Stimulated activated CD4-positive, alpha-beta T cell treated with anti-CD3 and anti-CD28 coated beads, Interleukin-1b, Interleukin-23, amount 100 ng/mL, for 24 hours (primary cell): ENCODE data around the gene DSCAML1.

ENCODE experiments used
- DNase-seq, 4 experiments: peaks; one replicate each; pipeline ENCODE4 v3.0.0-alpha.2; 2020; ENCODE audit warnings: low read depth in 4 of 4, low spot score in 1 of 4

The DSCAML1 gene

GRCh38 chr11:117619661-117620060, 177.4 kb downstream of the DSCAML1 start:
- DNase-seq = no peak

- DNase-seq = no peak
Observed at GRCh38 chr11:117618982-117619355, 178.0 kb downstream of the DSCAML1 start.

GRCh38 chr11:117618302-117618981, 178.6 kb downstream of the DSCAML1 start:
- no peak for DNase-seq

DNA sequence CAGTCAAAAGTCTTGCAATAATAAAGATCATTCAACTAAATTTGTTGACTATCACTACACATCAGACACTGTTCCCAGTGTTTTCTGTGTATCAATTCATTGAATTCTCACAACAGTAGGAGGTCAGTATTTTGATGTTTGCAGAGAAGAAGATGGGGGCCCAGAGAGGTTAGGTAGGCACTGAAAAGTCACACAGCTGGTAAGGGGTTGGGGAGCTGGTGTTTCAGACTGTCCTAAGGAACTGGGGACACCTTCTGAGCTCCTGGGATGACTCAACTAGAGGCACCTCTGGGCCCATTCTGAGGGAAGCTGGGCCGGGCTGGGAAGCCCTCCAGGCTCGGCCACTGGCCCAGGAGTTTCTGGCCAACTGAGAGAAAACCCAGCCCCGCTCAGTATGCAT, 180.0 kb downstream of the DSCAML1 start:
- DNase-seq = no peak

DNA sequence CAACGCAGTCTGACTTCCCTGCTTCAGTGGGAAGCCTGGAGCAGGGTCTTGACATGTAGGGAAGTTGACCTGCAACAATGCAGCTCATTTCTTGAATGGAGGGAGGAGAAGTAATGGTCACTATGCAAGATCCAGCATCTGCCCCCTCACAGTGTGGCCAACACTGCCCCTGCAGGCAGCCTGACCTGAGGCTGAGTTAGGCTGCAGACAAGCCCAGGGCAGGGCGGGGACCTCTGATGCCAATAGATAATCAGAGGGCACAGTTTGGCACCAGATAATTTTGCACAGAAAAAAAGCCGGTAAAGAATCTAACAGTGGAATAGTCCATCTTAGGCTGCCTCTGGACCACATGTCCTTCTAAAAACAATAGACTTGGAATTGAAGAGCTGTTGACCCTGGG, 182.3 kb downstream of the DSCAML1 start:
- DNase-seq = no peak

GRCh38 chr11:117613521-117613920, 183.5 kb downstream of the DSCAML1 start:
- DNase-seq = no peak

DNA sequence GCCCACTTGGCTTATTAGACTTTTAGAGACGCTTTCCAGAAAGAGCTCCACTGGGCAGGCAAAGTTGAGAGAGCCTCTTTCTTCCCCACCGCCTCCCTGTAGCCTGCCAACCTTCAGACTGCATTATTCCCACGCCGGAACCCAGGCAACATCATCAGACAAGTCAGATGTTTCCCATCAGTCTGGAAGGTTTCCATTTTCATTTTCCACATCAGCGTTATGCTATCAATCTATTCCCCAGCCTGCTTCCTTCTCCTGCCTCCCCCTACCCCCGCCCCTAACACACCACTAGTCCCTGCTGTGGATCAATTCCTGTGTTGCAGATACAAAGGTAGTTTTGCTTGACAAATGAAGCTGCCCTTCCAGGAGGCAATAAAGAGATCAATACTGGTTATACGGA, 184.8 kb downstream of the DSCAML1 start:
- no peak for DNase-seq

GRCh38 chr11:117610901-117611300, 186.1 kb downstream of the DSCAML1 start:
- no peak for DNase-seq

DNA sequence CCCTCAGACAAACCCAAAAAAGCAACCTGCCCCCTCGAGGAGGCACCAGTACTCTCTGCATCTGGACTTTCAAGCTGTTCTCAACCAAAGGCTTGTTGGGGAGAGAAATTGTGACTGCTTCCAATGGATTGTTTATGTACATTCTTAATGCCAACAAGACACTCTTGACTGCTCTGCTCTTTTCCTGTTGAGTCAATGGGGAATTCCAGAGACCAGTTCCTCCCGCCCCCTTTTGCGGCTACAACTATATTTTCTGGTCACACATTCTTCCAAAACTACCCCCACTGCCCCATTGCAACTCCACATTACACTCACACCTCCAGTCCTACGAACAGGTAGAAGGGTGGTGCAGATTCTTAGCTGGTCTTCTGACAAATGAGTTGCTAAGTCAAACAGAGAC, 187.0 kb downstream of the DSCAML1 start:
- peak in 1 of 4 experiments; percentile 16 for DNase-seq

GRCh38 chr11:117607449-117607848, 189.6 kb downstream of the DSCAML1 start:
- no peak for DNase-seq

GRCh38 chr11:117606790-117607189, 190.2 kb downstream of the DSCAML1 start:
- no peak for DNase-seq

DNA sequence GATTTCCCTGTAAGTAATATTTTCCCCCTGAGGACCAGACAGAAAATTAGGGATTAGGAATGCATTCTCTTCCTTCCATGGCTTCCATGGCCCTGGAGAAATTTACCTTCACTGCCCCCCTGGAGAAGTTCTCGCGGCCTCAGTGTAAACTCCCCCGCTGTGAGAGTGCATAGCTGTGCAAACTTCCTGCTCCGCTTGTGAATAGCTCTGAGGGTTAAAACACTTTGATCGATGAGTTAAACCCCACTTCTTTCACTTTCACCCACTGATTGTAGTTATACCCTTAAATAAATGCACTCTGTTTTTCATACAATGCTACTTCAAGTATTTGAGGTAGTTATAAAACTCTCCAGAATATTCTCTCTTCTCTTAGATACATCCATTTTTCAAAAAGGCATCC, 190.8 kb downstream of the DSCAML1 start:
- DNase-seq = no peak

DNA sequence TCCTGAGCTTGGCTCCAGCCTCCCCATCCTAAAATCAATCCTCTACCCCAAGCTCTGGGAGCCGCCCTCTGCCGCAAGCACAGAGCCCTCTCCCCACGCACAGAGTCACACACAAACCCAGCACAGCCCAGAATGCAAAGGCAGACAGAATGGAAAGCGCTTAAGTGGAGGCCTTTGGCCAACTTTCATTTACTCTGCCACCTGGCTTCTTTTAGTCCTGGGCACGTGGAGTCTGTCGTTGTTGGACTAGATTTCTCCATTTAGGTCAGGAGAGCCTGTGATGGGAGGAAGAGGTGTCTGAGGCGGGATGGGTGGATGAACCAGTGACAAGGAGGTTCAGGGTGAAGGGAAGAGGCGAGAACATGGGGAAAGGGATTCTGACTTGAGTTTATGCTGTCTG, 191.7 kb downstream of the DSCAML1 start:
- no peak for DNase-seq

GRCh38 chr11:117604336-117604995, 192.6 kb downstream of the DSCAML1 start:
- DNase-seq = no peak

DNA sequence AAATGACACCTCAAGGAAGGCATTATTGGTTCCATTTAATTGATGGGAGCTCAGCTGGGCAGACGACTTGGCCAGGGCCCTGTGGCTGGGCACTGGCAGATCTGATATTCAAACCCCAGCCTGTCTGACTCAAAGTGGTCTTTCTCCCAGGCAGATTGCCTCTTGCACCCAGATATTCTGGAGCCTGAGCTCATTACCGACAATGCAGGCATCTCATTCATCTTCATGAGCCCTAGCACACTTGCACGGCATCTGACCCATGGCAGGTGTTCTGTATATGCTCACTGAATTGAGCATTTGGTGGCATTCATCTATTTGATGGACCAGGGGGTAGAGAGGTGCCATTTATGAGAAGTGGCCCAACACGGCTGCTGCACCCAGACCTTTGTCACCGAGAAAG, 193.1 kb downstream of the DSCAML1 start:
- DNase-seq = no peak

- DNase-seq = no peak
Observed at GRCh38 chr11:117601006-117601708, 195.9 kb downstream of the DSCAML1 start.

DNA sequence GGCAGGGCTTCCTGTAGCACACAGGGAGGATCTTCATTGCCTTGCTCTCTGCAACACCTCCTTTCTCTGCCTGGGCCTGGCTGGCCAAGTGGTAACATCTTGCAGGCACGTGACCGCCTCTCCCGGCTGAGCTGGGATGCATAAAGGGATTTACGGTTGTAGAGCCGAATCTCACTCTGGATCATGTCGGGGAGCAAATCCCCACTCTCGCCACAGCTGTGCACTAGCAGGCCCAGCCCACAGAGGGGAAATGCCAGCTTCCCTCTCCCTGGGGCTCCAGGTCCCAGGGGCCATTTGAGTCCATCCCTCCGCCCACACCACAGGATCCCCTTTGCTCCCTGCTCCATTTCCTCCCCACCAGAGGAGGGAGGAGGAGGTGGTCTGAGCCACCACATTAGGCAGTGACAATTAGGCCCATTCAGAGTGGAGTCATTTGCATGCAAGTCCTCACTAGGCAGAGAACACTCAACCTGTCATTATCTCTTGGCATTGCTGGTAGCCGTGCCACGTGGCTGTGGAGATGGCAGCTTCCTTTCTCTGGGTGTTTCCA, 196.7 kb downstream of the DSCAML1 start:
- DNase-seq = no peak

DNA sequence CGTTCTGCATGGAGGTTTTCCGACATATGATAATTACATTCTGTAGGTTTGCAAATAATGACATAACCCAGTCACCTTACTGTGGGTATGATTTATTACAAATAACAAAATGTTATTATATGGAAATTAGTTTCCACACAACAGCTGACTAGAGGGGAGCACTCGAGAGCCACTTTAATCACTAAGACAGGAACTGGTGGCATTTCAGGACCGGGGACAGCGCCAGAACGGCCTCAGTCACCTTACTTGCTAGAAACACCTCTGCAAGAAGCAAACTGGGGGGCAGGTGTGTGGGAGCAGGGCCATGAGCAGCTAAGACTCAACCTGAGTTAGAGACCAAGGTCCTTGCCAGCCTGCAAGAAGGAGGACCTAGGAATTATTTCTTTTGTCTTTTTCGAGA, 199.9 kb downstream of the DSCAML1 start:
- DNase-seq = peak in 3 of 4 experiments; percentile 6 to 21 (median 17)

DNA sequence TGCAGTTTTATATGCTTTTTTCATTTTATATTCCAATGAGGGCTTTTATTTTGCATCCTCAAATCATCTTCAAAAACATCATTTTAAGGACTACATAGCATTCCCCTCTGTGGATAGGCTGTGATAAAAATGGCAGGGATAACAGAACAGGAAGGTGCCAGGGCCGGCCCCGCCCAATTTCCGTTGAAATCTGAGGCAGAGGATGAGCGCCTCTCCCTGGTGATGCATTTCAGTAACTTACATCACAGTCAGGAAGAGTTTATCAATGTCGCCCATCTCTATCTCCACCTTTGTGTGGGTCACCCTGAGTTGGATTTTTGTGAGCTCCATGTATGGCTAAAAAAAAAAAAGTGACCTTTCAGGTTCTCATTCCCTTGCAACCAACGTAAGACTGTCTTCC, 201.6 kb downstream of the DSCAML1 start:
- no peak for DNase-seq

DNA sequence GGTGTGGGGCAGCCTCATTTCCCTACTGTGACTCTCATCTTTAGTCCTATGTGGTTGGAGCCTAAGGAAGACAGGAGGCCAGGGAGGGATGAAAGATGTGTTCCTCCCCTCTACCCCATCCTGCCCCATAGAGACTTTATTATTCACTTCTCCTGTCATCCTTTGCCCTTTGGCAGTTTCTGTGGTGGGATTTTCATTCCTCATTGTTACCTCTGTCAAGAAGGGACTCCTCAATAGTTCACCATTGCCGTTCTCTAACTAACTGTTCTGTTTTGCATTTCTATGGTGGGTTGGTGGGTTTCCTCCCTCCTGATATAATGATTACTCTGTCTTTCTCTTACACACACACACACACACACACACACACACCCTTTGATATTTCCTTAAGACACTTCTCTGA, 202.3 kb downstream of the DSCAML1 start:
- DNase-seq = no peak

- DNase-seq = no peak
Observed at GRCh38 chr11:117593065-117593464, 204.0 kb downstream of the DSCAML1 start.
